ENCODE results near the gene SPR. TPM values are rescaled to one million over a fixed set of nuclear protein-coding genes. Genes with fewer than 3 reads are reported as not detected.

SPR gene
- polyA plus RNA-seq, 1 donor from 2014 or later = not detected

DNA sequence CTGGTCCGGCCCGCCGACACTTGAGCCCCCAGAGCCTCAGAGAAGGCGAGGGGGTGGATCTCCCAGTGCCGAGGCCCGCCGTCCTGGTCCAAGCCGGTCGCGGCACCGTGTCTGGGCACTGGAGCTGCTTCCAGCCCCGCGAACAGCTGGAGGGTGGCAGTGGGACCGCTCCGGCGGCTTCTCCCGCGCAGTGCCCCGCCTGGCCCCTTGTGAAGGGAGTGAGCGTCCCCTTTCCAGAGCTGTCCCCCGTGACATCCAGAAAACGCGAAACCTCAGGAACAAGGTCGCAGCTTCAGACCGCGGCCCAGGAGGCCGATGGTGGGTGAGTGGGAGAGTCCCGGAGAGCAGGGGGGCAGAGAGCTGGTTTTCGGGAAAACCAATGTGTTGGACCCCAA is 29.5 kb downstream of the SPR start:
- H3K36me3 Mint-ChIP-seq = no peaks in the 10 kb centered on the region
- H3K4me1 Mint-ChIP-seq = peaks cover 5 to 11% (median 10%) of the 10 kb centered on the region in 3 donors
- H3K9me3 Mint-ChIP-seq = peaks cover 0 to 2% (median 0%) of the 10 kb centered on the region in 3 donors
- peaks cover 69% of the 10 kb centered on the region for H3K27me3 Mint-ChIP-seq
- peak overlapping the region in 1 of 3 donors; percentile 82 for H3K27ac Mint-ChIP-seq
- H3K4me3 Mint-ChIP-seq = peak overlapping the region; percentile 58 to 92 (median 84)

DNA sequence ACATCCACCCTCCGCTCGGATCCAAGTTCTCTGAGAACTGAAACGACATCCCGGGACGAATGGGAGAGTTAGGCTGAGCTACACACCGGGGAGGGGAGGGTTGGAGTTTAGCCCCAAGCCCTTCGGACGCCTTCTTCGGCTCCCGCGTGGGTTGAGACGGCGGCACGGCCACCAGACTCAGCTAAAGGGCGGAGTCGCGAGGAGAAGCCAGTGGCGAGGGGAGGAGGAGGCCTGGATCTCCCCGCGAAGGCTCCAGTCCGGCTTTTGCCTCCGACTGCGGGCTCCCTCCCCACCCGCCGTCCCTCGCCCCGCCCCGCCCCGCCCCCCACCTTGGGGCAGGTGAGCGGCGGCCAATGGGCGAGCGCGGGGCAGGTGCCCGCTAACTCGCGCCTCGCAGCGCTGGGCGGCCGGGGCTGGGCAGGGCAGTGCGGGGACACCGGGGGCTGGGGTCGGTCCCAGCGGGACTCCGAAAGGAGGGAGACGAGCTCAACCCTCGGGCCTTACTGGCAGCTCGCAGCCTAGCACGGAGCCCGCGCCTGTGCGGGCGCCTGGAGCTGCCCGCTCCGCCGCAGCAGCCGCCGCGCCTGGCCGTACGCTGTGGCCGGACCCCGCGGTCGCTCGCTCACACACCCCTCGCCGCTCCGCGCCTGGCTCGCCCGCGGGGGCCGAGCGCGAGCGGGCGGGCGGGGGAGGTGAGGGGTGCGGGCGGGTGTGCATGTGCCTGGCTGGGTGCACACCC is 30.1 kb downstream of the SPR start, which contains the start of gene EMX1:
Gene EMX1 (plus strand): TSS at position 382 of the 739 bp plus-strand sequence. CDS start 334 bp downstream, at position 716.
- H3K36me3 Mint-ChIP-seq = no peaks in the 10 kb centered on the region
- peaks cover 5 to 12% (median 10%) of the 10 kb centered on the region in 3 donors for H3K4me1 Mint-ChIP-seq
- peak within 1 kb of the TSS in 2 of 3 donors; percentile 73 to 82 for H3K27ac Mint-ChIP-seq
- H3K4me3 Mint-ChIP-seq = peak within 1 kb of the TSS; percentile 58 to 92 (median 84)
- H3K9me3 Mint-ChIP-seq = peaks cover 0 to 2% (median 0%) of the 10 kb centered on the region in 3 donors
- H3K27me3 Mint-ChIP-seq = peaks cover 69% of the 10 kb centered on the region

DNA sequence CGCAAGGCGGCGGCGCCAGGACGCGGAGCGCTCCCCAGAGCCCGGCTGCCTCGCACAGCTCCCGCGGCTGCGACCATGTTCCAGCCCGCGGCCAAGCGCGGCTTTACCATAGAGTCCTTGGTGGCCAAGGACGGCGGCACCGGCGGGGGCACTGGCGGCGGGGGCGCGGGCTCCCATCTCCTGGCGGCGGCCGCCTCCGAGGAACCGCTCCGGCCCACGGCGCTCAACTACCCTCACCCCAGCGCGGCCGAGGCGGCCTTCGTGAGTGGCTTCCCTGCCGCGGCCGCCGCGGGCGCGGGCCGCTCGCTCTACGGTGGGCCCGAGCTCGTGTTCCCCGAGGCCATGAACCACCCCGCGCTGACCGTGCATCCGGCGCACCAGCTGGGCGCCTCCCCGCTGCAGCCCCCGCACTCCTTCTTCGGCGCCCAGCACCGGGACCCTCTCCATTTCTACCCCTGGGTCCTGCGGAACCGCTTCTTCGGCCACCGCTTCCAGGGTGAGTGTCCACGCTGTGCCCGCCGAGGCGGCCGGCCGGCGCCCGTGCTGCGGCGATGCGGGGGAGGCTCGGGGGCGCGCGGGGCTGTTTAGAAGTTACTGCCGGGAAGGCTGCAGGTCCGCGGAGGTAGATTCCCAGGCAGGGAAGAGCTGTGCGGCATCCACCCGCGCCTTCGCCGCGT is 30.8 kb downstream of the SPR start:
- Mint-ChIP-seq H3K27ac (peak overlapping the region in 1 of 3 donors; percentile 73), H3K4me3 (peak overlapping the region in 3 of 4 donors; percentile 48 to 87 (median 85)), H3K4me1 (peaks cover 5 to 14% (median 10%) of the 10 kb centered on the region in 3 donors), H3K36me3 (no peaks in the 10 kb centered on the region), H3K9me3 (peaks cover 0 to 2% (median 0%) of the 10 kb centered on the region in 3 donors), H3K27me3 (peaks cover 71% of the 10 kb centered on the region)

DNA sequence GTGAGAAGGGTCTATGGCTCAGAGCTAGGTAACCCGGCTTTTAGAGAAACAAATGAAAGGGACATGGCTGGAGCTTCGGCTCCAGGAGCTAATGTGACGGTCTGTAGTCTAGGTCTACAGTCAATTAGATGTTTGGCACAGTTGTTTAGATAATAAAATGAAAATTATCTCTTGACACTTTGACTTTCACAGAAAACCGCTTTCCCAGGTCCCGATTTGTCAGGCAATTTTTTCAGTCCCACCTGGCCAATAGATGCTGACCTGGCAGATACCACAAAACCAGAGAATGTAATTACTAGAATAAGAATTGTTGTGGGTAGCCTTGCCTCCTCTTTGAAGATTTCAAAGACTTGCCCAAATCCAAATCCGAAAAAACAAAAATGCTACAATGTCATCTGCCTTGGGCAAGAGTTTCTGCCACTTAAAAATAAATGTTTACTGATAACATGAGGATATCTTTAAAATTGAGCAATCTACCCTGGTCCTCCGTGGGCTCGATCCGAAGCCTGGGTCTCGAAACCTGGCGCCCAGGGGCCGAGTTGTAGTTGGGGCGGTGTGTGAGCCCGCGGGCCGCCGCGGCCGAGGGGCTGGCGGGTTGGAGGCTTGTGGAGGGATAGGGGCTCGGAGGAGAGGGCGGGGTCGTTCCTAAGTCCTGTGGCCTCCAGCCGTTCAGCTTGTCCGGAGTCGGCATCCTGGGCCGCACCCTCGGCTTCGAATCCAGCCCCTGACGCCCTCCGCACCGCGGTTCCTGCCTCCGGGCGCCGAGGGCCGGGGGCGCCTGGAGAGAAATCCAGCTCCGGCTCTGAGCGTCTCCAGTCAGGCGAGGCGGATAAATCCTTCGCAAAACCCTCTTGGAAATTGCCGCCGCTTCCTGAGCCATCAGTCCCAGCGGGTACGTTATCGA is 32.5 kb downstream of the SPR start:
- H3K36me3 Mint-ChIP-seq = no peaks in the 10 kb centered on the region
- peaks cover 3 to 11% (median 11%) of the 10 kb centered on the region in 3 donors for H3K4me1 Mint-ChIP-seq
- peak overlapping the region in 3 of 4 donors; percentile 54 to 91 (median 87) for H3K4me3 Mint-ChIP-seq
- H3K9me3 Mint-ChIP-seq = peaks cover 0 to 2% (median 0%) of the 10 kb centered on the region in 3 donors
- peak overlapping the region; percentile 15 to 67 (median 55) for H3K27ac Mint-ChIP-seq
- peaks cover 66% of the 10 kb centered on the region for H3K27me3 Mint-ChIP-seq

DNA sequence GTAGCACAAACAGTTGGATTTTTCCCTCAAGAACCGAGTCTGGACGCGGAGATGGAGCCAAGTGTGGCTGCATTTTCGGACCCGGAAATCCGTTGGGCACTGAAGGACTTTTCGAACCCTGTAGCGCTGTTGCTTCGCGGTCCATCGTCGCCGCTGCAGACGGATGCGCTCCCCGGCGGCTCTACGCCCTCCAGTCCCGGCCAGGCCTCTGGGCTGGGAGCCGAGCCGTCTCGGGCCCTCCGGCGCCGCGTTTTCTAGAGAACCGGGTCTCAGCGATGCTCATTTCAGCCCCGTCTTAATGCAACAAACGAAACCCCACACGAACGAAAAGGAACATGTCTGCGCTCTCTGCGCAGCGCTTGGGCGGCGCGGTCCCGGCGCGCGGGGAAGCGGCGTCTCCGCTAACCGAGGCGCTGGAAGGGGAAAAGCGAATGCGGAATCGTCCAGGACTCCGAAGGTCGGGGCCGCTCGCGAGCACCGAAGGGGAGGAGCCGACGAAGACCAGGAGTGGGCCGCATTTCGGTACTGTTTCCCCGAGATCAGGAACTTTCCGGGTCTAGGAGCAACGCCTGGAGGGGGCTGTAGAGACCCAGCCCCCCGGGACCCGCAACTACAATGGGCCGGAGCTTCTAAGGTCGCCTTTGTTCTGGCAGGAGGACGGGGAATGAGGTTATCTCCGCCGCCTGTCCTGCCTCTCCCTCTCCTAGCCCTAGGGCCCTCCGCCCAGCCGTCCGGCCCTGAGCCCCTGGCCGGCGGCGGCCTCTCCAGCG is 33.3 kb downstream of the SPR start:
- H3K36me3 Mint-ChIP-seq = no peaks in the 10 kb centered on the region
- peak overlapping the region; percentile 7 to 81 (median 15) for H3K27ac Mint-ChIP-seq
- H3K9me3 Mint-ChIP-seq = no peaks in the 10 kb centered on the region
- H3K27me3 Mint-ChIP-seq = peaks cover 64% of the 10 kb centered on the region
- peak overlapping the region; percentile 35 to 91 (median 74) for H3K4me3 Mint-ChIP-seq
- peaks cover 0 to 9% (median 3%) of the 10 kb centered on the region in 3 donors for H3K4me1 Mint-ChIP-seq

DNA sequence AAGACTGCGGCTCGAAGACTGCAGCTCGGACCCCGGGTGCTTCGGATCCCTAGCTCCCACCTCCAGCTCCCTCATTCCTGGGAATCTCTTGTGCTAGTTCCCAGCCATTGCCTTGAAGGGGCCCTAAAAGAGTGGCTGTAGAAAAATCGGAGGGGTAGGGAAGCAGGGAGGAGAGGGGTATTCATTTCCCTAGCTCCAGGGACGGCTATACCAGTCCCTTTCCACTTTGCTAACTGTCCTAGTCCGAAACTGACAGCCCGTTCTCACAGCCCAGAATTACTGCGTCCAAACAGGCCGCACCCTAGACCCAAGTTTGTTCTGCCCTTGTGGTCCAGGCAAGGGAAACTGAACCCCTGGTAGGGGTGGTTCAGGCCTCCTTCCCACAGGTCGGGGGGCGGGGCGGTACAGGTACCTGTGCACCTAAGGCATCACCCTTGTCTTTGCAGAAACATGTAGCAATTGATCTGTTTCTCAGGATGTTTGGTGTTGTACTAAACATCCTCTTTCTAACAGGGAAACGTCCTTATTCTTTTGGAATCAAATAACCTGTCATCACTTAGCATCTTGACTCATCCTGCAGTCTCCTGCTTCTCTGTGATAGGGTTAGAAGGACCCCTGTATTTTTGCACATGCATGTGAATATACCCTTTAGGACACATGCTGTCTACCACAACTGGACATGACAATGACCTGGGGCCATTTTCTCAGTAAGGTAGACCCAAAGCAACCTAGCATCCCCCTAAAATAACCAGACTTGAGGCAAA is 34.1 kb downstream of the SPR start:
- Mint-ChIP-seq H3K4me3 (peak overlapping the region in 1 of 4 donors; percentile 6), H3K27me3 (peaks cover 66% of the 10 kb centered on the region), H3K4me1 (peaks cover 0 to 9% (median 3%) of the 10 kb centered on the region in 3 donors)

DNA sequence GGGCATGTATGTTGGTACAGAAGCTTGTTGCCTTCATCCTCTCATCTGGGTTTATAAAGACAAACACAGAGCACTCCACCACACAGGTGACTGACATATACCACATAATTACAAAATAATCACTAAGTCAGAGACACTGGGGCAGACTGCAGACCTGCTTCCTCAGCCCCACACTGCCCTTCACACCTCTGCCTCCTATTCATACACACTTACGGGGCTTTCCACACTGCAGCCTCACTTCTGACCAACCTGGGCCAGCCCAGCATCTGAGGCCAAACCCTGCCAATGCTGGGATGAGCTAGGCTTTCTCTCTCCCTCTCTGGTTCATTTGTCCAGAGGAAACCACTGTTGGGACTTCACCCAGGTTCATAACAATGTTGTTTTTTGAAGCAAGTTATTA is 34.6 kb downstream of the SPR start:
- no peaks in the 10 kb centered on the region for H3K36me3 Mint-ChIP-seq
- peak overlapping the region in 1 of 4 donors; percentile 6 for H3K4me3 Mint-ChIP-seq
- H3K27ac Mint-ChIP-seq = peak overlapping the region in 2 of 3 donors; percentile 13 to 15
- peaks cover 62% of the 10 kb centered on the region for H3K27me3 Mint-ChIP-seq
- no peaks in the 10 kb centered on the region for H3K9me3 Mint-ChIP-seq
- H3K4me1 Mint-ChIP-seq = peaks cover 0 to 8% (median 3%) of the 10 kb centered on the region in 3 donors

More for the DNA sequence above, 34.1 kb downstream of the SPR start:
- H3K36me3 Mint-ChIP-seq = no peaks in the 10 kb centered on the region
- H3K27ac Mint-ChIP-seq = peak overlapping the region in 2 of 3 donors; percentile 13 to 15
- H3K9me3 Mint-ChIP-seq = no peaks in the 10 kb centered on the region

DNA sequence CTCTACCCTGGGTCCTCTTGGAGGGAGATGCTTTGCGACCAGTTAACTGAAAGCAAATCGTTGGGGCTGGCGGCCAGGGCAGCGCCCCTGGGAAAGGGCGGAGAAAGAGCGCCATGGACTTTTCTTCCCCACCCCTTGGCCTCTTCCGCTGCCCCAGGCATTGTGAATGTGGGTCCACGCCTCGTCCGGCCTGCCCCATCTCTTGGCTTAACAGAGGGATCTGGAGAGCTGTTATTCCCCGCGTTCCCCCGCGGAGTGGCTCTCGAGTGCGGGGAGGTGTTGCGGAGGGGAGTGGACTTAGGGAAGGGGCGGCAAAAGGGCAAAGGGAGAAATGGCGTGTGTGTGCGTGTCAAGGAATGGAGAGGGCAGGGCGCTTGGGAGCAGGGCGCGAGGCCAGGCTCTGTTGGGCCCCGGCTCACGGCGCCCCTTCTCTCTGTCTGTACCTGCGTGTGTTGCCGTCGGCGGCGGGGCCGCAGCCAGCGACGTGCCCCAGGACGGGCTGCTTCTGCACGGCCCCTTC is 36.7 kb downstream of the SPR start:
- peaks cover 54% of the 10 kb centered on the region for H3K27me3 Mint-ChIP-seq
- peak overlapping the region in 1 of 3 donors; percentile 15 for H3K27ac Mint-ChIP-seq
- peaks cover 0 to 6% (median 3%) of the 10 kb centered on the region in 3 donors for H3K4me1 Mint-ChIP-seq
- no peaks in the 10 kb centered on the region for H3K9me3 Mint-ChIP-seq
- H3K4me3 Mint-ChIP-seq = no peak overlapping the region
- H3K36me3 Mint-ChIP-seq = no peaks in the 10 kb centered on the region

DNA sequence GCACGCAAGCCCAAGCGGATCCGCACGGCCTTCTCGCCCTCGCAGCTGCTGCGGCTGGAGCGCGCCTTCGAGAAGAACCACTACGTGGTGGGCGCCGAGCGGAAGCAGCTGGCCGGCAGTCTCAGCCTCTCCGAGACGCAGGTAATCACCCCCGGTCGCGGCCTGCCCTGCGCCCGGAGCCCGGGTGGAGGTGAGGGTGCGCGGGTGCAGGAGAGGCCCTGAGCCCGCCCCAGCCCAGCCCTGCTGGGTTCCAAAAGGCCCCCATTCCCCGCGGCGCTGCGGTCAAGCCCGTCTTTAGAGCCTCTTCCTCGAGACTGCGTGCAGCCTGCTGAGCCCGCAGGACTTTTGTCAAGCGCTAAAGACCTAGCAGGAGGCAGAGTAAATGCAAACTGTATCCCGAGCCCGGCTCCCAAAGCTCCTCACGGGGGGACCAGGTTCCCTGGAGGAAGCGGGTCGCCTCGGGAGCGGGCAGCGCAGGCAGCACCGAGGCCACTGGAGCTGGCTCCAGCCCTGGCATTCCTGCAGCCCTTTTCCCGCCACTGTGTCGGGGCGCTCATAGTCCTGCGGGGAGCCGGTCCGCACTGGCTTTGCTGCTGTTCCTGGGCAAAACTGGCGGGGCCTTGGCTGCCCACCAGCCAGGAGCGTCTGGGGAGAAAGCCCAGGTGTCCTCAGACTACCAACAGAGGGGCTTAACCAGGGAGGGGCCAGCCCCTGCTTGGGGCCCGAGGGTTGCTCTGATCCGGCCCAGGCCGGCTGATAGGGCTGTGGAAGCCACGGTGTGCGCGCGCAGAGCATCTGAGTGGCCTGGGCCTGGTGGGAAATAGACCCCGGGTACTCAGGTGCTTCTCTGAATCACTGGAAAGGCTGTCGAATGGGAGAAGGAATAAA is 37.4 kb downstream of the SPR start:
- peaks cover 51% of the 10 kb centered on the region for H3K27me3 Mint-ChIP-seq
- H3K27ac Mint-ChIP-seq = peak overlapping the region in 1 of 3 donors; percentile 22
- H3K9me3 Mint-ChIP-seq = no peaks in the 10 kb centered on the region
- no peak overlapping the region for H3K4me3 Mint-ChIP-seq
- no peaks in the 10 kb centered on the region for H3K36me3 Mint-ChIP-seq
- H3K4me1 Mint-ChIP-seq = peaks cover 0 to 6% (median 3%) of the 10 kb centered on the region in 3 donors

DNA sequence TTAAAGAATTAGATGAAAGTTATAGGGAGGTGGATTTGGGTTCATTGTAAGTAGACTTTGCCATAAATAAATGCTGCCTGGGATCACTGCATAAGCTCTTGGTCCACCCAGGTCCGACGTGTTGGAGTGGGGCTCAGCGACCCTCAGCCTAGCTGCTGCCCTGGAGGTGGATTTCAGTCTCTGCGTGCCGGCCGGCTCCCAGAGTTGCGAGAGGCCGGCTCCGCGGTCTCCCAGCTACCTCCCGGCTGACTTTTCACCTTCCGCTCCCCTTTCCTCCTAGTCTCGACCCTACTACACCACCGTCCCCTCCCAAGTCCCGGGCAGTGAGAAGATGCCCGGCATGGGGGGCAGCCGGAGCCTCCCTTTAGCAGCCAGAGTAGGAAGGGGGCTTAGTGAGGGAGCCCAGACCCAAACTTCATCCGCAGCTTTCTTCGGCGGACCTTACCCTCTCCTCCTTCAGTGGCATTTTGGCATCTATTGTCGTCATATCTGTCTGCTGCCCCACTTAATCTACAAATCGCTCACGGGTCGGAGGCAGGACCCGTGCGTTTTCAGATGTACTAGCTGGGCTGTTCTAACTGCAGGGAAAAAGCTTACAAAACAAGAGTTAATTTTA is 38.2 kb downstream of the SPR start:
- peaks cover 45% of the 10 kb centered on the region for H3K27me3 Mint-ChIP-seq

DNA sequence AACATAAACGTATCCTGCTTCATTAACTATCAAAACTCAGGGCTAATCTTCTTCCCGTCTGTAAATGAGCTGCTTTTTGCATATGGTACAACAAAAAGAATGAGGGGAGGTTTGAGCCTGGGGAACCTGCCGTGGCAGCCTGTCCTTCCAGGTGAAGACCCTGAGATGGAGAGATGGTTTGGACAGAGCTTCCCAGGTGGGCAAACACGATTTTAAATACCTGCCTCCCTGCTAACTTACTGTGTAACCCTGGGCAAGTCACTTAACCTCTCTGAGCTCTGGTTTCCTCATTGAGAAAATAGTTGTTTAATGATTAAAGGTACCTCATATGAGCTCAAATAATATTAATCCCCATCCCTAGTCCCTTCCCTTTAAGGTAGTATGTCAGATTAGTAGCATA is 39.2 kb downstream of the SPR start:
- Mint-ChIP-seq H3K27me3 (peaks cover 40% of the 10 kb centered on the region), H3K9me3 (no peaks in the 10 kb centered on the region), H3K36me3 (no peaks in the 10 kb centered on the region), H3K4me1 (peaks cover 0 to 4% (median 3%) of the 10 kb centered on the region in 3 donors), H3K4me3 (no peak overlapping the region), H3K27ac (no peak overlapping the region)

More for the DNA sequence above, 38.2 kb downstream of the SPR start:
- H3K4me1 Mint-ChIP-seq = peaks cover 0 to 5% (median 3%) of the 10 kb centered on the region in 3 donors
- no peak overlapping the region for H3K4me3 Mint-ChIP-seq
- H3K9me3 Mint-ChIP-seq = no peaks in the 10 kb centered on the region
- H3K36me3 Mint-ChIP-seq = no peaks in the 10 kb centered on the region
- peak overlapping the region in 2 of 3 donors; percentile 22 to 72 for H3K27ac Mint-ChIP-seq

Measured in IgD-negative memory B cell (primary cell).